Right forelimb (tissue), 1 donor: Measurements from ENCODE around the gene C1orf115.
"Not testable (repeated sequence)": the region's sequence is repeated elsewhere in the genome, so short reads cannot be mapped to it uniquely, and the experiment has no call there.

ENCODE experiments used
- DNase-seq: peaks from one replicate; pipeline ENCODE4 v3.0.0-alpha.2; 2018

C1orf115 gene, protein sequence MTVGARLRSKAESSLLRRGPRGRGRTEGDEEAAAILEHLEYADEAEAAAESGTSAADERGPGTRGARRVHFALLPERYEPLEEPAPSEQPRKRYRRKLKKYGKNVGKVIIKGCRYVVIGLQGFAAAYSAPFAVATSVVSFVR

DNA sequence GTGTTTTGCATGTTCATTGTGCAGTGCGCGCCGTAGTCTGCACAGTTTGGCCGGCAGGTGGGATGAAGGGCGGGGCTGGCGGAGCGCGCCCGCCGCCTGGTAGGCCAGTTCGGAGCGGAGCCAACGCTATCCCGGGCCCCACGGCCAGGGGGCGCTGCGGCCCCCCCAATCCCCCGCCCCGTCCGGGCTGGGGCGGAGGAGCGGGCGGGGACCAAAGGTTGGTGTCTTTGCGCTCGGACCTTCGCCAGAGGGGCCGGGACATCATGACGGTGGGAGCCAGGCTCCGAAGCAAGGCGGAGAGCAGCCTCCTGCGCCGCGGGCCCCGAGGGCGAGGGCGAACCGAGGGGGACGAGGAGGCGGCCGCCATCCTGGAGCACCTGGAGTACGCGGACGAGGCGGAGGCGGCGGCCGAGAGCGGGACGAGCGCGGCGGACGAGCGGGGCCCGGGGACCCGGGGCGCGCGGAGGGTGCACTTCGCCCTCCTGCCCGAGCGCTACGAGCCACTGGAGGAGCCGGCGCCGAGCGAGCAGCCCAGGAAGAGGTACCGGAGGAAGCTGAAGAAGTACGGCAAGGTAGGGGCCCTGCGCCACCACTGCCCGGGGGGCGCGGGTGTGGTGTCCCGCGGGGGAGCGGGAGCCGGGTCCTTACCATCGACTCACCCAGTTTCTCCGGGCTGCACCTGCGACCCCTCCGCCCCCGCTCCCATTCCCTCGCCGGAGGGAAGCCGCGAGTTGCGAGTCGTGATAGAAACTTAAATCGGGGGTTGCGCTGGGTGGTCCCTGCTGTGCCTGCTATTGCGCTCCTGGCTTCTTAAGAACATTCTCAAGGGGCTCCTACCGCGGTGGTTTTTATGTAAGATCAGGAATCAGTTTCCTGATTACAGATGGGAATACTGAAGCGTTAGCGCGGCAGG lies at the start of gene C1orf115:
Gene C1orf115 (plus strand): TSS at position 224 of the 913 bp plus-strand sequence. CDS start 40 bp downstream, at position 264.
- peak; percentile 85 for DNase-seq

DNA sequence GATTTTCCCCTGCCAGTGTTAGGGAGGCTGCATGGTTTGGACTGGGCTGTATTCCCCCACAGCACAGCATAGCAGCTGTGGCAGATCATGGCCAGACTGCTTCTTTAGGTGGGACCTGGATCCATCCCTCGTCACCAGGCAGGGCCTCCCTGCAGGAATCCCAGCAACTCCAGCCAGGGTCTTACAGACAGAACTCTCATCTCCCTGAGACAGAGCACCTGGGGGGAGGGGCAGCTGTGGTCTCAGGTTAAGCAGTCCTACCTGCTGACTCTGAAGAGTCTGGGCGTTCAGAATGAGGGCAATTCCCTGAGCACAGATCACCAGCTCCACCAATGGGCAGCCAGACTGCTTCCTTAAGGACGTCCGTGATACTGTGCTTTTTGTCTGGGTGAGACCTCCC lies 47.9 kb upstream of the C1orf115 start:
- DNase-seq, result no peak

DNA sequence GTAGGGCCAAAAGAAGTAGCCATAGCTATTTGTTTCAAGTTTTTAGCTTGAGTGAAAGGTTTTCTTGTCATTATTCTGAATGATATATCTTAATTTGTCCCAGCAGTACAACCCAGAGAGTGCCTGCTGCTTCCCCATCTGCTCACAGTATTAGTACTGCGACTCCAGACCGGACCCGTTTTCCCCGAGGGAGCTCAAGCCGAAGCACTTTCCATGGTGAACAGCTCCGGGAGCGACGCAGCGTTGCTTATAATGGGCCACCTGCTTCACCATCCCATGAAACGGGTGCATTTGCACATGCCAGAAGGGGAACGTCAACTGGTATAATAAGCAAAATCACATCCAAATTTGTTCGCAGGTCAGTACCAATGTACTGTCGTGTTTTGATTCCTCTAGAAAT lies 37.2 kb upstream of the C1orf115 start:
- DNase-seq, result no peak

DNA sequence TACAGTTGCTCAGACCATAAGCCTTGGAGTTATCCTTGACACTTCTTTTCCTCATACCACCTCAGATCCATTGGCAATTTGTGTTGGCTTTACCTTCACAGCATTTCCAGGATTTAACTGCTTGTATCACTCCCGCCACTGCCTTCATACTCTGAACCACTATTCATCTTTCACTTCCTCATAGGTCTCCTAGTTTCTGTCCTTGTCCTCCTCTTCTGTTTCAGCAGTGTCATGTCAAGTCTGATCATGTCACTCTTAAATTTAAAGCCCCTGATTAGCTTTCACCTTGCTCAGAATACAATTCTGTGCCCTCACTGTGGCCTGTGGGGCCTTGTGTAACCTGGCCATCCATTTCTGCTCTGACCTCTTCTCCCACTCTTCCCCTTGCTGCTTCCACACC lies 34.7 kb upstream of the C1orf115 start:
- no peak for DNase-seq

DNA sequence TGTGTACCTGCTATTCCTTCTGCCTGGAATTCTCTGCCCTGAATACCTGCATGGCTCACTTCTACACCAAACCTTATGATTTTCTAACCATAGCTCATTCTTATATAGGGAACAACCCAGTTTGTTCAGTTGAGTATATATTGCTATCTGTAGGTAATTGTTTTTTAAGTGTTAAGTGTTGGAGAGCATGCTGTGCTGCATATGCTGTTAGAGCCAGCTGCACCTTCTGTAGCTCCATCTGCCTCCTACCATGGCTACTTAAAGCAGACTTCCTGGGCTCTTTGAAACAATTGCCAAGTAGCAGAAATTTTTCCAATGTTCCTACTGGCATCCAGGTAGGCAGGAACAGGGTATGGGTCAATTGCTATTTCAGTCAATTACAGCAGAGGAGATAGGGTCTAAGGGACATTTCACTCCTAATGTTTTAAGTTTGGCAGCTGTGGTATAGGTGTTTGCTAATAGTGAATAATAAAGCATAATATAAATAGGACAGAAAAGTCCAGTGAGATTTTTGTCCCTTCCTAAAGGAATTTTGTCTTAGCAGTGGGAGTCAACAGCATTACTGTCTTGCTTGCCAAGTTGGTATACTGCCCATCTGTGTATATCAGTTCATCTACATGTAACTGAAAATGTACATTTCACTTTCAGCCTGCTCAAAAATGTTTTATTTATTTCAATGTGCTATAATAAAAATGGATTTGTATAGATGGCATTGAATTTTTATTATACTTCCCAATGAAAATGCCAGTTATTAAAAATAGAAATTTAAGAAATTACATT lies 34.0 kb upstream of the C1orf115 start:
- DNase-seq, result no peak

DNA sequence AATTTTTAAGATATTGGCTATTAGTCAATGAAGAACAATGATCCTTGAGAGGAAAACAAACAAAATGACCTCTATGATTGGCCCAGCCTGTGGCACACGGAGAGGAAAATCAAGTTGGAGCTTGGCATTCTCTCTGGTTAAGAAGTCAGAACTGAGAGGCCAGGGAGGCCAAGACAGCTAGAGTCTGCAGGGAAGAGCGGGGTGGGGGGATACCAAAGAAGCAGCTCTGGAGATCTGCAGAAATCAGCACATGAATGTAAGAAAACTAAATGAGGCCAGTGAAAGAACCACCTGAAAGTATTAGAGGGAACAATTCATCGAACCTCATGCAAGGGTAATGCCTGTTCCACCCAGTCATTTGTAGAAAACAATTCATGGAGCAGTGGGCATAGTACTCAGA lies 23.8 kb upstream of the C1orf115 start:
- DNase-seq, result no peak

DNA sequence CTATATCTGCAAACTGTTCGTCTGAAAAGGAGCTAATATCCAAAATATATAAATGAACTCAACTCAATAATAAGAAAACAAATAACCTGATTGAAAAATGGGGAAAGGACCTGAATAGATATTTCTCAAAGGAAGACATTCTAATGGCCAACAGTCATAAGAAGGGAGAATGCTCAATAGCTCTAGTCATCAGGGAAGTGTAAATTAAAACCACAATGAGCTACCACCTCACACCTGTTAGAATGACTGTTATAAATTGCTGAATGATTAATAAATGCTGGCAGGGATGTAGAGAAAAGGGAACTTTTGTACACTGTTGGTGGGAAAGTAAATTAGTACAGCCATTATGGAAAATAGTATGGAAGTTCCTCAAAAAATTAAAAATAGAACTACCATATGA lies 21.2 kb upstream of the C1orf115 start:
- no peak for DNase-seq

DNA sequence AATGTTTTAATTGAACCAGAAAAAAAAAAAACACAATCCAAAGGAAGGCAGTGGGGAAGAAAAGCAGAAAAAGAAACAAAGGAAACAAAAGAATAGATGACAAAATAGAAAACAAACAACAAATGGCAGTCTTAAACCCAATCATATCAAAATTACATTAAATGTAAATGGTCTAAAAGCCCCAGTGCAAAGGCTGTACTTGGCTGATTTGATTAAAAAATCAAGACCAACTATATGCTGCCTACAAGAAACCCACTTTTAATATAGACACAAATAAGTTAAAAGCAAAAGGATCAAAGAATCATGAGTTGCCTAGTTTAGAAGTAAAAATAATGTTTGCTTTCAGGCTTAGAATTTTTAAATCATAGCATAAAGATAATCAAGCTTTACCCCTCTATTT lies 19.8 kb upstream of the C1orf115 start:
- DNase-seq, result no peak

DNA sequence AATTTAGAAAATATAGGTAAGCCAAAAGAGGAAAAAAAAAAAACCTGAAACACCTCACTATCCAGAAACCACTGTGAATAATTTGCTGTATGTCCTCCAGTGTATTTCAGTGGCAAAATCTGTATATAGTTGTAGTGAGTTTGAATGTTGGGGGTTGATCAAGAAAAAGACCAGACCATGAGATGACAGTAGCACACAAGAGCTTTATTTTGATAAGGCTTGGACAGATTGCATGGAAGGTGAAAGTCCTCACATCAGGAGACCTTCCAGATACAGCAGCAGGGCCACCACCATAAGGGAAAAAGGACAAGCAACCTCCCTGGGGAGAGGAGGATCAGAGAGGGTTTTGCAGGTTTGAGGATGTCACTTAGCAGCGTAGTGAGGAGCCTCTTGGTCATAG lies 16.2 kb upstream of the C1orf115 start:
- no peak for DNase-seq

DNA sequence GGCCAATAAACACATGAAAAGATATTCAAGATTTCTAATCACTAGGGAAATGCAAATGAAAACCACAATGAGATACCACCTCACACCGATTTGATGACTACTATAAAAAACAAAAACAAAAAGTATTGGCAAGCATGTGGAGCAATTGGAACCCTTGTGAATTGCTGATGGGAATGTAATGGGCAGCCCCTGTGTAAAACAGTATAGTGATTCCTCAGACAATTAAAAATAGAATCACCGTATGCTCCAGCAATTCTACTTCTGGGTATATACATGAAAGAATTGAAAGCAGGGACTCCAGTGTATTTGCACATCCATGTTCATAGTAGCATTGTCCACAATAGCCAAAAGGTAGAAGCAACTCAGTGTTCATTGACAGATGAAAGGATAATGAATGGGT lies 12.9 kb upstream of the C1orf115 start:
- no peak for DNase-seq

DNA sequence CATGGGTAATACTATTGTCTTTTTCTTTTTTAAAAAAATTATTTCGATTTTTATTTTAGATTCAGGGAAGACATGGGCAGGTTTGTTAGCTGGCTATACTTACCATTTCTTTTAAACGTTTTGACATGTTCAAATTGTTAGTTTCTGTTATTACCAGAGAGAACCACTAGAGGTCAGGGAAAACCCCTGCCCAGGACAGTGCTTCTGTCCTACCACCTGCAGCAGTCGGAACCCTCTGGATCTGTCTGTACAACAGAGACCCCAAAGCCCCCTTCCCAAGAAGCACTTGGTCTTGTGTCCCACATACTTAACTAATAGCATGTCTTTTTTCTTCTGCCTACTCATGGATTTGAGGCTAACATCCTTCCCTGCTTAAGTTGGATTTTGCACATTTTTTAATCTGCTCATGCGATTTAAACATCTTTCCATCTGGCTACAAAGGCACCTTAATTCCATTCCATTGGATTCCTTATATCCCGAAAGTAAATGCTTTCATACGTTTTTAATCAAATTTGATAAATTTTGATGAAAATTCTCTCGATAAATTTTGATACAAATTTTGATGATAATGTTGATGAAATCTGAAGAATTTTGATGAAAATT lies 10.0 kb upstream of the C1orf115 start:
- no peak for DNase-seq

DNA sequence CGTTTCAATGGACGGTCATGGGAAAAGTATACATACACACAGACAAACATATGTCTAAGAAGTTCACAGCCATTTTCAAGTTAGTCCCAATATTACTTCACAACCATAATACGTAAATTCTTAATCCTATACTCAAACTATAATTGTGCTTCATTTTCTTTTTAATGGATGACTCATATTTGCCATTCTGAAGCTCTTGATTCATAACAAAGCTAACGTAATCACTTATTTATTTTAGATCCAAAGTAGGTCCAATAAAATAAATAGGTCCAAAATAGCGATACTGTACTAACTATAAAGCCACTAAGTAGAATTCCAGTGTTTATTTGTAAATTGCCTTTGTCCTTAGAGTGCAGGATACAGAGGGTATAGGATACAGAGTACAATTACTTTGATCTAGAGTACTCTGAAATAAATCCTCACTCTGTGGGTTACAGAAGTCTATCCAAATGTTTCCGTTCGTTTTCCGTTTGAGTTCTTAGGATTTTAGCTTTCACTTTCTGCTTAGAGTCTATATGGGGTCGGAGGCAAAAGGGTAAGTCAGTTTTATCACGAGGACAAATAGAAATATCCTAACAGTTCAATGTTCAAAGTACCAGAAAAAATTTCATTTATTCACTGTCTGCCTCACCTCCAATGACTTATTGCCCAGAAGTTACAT lies 8.8 kb upstream of the C1orf115 start:
- no peak for DNase-seq

DNA sequence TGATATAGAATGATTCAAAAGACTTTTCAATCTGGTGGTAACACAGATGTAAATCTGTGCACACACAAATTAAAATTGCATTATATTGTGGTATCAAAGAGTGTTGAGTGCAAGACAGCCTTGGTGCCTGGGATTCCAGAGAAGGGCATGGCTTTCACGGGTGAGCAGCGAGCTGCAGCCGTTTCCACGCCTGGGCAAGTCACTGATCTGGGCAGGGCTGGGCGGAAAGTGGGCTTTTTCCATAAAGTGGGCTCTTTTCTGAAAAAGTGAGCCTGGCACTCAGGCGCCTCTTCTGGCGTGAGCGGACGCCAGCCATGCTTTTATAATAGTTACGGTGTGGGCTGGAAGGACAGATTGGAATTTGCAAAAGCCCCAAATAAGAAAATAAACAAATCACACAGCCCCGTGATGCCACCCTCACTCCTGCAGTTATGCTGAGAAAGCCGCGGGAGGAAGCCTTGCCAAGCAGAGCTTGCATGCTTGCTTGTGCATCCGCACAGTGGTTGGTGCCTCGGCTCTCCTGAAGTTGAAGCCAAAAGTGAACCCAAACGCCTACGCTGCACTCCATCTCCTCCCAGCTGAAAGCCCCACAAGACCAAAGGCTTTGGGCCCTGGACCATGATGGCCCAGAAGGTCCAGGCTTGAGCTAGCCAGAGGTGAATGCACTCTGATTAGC lies 7.1 kb upstream of the C1orf115 start:
- DNase-seq, result no peak

DNA sequence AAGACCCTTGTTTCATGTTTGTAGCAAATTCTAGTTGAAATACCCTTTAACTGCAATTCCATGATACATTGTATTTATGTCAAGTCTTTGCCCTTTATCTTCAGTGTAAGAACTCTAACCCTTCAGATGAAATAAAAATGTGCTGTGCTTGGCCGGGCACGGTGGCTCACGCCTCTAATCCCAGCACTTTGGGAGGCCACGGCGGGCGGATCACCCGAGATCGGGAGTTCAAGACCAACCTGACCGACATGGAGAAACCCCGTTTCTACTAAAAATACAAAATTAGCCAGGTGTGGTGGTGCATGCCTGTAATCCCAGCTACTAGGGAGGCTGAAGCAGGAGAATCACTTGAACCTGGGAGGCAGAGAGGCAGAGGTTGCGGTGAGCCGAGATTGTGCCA lies 6.4 kb upstream of the C1orf115 start:
- not testable (repeated sequence) for DNase-seq

DNA sequence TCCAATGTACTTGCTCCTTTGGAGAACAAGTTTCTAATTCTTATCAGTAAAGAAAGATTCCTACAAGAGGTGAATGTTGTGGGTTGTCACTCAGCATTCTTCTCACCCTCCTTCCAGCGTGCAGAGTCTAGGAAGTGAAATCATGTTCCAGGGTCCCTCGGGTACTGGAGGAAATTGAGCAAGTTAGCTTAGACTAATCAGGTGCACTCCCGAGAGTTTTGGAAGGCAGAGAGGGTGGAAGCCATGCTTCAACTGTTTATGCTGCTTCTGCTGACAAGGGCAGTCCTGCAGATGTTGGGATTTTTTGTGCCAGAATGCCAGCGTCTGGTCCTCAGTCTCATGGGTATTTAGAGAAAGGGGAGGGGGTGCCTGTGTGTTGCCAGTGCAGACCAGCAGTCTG lies 5.3 kb upstream of the C1orf115 start:
- DNase-seq, result no peak

DNA sequence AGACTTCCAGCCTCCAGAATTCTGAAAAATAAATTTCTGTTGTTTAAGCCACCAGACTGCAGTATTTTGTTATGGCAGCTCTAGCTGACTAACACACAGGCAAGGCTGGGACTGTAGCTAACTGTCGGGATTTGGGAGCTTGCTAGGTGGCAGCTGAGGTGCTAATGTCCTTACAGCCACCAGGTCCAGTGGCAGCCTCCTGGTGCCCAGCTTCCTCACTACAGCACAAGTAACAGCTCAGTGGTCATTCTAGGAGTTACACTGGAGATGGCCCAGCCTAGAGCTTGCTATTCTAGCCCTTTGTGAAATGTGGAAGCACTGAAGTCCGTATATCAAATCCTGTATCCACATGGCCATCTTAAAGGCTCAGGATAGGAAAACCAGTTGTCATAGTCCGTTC lies 4.3 kb upstream of the C1orf115 start:
- DNase-seq, result no peak

DNA sequence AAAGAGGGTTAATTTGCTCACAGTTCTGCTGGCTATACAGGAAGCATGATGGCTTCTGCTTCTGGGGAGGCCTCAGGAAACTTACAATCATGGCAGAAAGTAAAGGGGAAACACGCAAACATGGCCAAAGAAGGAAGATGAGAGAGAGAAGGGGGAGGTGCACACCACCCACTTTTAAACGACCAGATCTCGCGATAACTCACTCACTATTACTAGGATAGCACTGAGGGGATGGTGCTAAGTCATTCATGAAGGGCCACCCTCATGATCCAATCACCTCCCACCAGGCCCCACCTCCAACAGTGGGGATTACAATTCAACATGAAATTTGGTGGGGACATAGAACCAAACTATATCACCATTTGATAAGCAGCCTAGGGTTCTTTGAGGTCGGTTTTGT lies 2.4 kb upstream of the C1orf115 start:
- DNase-seq, result no peak

DNA sequence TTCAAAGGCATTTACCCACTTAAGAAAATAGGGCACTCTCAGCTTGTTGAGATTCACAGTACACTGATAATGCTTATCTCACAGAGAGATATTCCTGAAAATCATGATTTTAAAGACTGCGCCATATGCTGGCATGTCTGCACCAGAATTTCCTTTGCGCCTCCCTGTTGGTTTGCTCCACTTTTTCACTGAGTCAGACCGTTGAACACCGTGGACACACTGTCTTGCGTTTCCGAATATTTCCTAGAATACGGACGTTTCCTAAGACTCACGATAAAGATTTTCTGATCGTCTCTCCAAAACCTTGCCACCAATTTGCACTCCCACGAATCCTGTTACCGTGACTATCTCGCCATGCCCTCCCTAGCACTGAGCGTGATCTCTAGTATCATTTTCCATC lies 497 bp upstream of the C1orf115 start:
- no peak for DNase-seq

DNA sequence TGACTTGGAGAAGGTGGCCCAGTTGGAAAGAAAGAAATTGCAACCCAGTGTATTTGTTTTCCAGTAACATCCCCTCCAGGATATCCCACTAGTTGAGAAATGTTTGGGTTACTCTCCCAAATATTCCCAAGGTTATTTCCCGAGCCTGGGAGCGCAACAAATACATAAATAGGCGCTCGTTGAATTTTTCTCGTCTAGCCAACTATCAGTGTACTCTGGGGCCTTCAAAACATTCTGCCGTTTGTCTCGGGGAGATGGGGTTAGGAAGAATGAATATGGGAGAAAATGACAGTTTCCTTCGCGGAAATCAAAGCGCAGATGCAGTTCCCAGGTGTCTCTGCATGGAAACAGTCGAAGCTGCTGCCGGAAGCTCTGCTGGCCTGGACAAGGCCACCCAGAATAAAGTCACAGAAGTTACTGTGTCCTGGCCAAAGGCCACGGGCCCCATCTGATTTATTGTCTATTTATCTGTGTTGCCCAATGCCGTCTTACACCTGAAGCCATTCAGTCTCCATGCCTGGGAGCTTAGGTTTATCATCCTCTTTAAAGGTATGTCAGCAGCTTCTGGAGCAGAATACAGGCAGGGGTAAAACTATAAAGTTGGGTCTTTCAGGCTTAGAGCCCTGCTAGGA lies 1.0 kb downstream of the C1orf115 start:
- DNase-seq, result no peak

DNA sequence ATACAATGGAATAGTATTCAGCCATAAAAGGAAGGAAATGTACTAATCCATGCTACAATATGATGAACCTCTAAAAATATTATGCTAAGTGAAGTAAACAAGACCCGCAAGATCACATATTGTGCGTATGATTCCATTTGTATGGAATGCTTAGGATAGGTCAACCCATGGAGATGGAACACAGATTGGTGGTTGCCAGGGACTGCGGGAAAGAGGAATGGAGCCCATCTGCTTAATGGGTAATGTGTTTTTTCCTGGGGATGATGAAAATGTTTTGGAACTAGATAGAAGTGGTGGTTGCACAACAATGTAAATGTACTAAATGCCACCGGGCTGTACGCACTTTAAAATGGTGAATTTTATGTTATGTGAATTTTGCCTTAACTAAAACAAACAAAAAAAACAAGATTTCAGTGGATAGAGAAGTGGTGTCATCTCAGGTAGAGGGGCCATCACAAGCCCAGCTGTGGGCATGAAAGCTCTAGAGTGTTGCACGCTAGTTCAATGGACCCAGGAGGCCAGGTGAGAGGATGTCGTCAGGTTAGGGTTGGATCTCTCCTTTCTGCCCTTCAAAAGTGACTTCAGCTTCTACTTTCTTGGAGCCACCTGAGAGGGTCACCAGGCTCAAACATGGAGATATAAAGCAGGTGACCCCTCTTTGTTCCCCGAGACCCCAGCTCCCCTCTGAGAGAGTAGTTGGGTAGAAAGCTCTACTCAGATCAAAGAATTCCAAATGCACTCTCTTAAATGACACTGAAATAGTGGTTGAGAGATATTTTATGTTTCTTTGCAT lies 2.5 kb downstream of the C1orf115 start:
- no peak for DNase-seq

DNA sequence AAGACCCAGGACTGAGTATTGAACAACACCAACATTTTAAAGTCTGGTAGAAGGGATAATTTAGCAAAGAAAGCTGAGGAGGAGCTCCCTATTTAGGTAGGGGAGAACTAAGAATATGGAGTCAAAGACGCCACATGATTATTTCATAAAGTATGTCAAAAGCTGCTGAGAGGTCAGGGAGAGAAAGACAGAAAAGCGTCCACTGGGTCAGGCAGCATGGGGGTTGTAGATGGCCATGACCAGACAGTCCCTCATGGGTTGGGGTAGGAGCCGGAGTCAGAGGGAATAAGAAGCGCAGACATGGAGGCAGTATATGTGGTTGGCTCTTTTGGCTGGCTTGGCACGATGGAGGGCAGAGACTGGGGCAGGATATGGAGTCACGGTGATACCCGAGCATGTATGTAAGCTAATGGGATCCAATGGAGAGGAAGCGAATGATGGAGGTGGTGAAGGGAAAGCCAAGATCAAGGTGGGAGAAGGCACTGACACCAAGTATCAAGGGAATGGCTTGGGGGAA lies 4.8 kb downstream of the C1orf115 start:
- DNase-seq, result no peak
